GM19452 (cell line): ENCODE results near the gene PSD4.
A peak's percentile ranks its signal among the peaks of the same experiment; 100 is the strongest.

ENCODE experiments used
- ATAC-seq: cut with Tn5 transposase; IDR thresholded peaks from one replicate; pipeline ENCODE4 v1.9.1; 2021; ENCODE audit not compliant: unreplicated experiment

PSD4 gene

GRCh38 chr2:113203217-113203530 lies 29.4 kb downstream of the PSD4 start:
- no peak for ATAC-seq

- peak; percentile 75 for ATAC-seq
These were observed 30.2 kb downstream of the PSD4 start for GRCh38 chr2:113203901-113204519.

GRCh38 chr2:113206251-113206650 lies 32.5 kb downstream of the PSD4 start:
- ATAC-seq: no peak

GRCh38 chr2:113207021-113207420 lies 33.2 kb downstream of the PSD4 start:
- no peak for ATAC-seq

- no peak for ATAC-seq
These were observed 34.6 kb downstream of the PSD4 start for GRCh38 chr2:113208396-113208795.

GRCh38 chr2:113209011-113209645 lies 35.4 kb downstream of the PSD4 start:
- no peak for ATAC-seq

- ATAC-seq: no peak
These were observed 35.9 kb downstream of the PSD4 start for GRCh38 chr2:113209646-113210171.

- ATAC-seq: no peak
These were observed 37.7 kb downstream of the PSD4 start for GRCh38 chr2:113211226-113212105.

- ATAC-seq: no peak
These were observed 38.7 kb downstream of the PSD4 start for GRCh38 chr2:113212245-113213060.

GRCh38 chr2:113213061-113213930 lies 39.5 kb downstream of the PSD4 start:
- ATAC-seq: no peak

GRCh38 chr2:113214141-113214540 lies 40.4 kb downstream of the PSD4 start:
- no peak for ATAC-seq

GRCh38 chr2:113215056-113215455 lies 41.3 kb downstream of the PSD4 start:
- no peak for ATAC-seq

GRCh38 chr2:113216321-113216720 lies 42.5 kb downstream of the PSD4 start:
- ATAC-seq: no peak

- ATAC-seq: no peak
These were observed 43.2 kb downstream of the PSD4 start for GRCh38 chr2:113216891-113217454.

GRCh38 chr2:113217455-113218282 lies 43.9 kb downstream of the PSD4 start:
- no peak for ATAC-seq

GRCh38 chr2:113218283-113219091 lies 44.7 kb downstream of the PSD4 start:
- ATAC-seq: no peak

- no peak for ATAC-seq
These were observed 45.3 kb downstream of the PSD4 start for GRCh38 chr2:113219092-113219441.

GRCh38 chr2:113219525-113219888 lies 45.7 kb downstream of the PSD4 start:
- no peak for ATAC-seq
